ENCODE data around the gene PRKCE.
"Not testable (repeated sequence)": the region's sequence is repeated elsewhere in the genome, so short reads cannot be mapped to it uniquely, and the experiment has no call there.

Gene PRKCE

GRCh38 chr2:45670646-45671045 is 19.2 kb downstream of the PRKCE start:
- DNase-seq, result no peak

- DNase-seq, result no peak
These were observed 20.7 kb downstream of the PRKCE start for GRCh38 chr2:45672138-45672537.

- no peak for DNase-seq
These were observed 22.8 kb downstream of the PRKCE start for GRCh38 chr2:45674035-45674816.

- DNase-seq, result no peak
These were observed 23.9 kb downstream of the PRKCE start for GRCh38 chr2:45675263-45675812.

- no peak for DNase-seq
These were observed 24.6 kb downstream of the PRKCE start for GRCh38 chr2:45676088-45676487.

GRCh38 chr2:45678791-45679348 is 27.4 kb downstream of the PRKCE start:
- no peak for DNase-seq

- no peak for DNase-seq
These were observed 29.0 kb downstream of the PRKCE start for GRCh38 chr2:45680351-45680967.

GRCh38 chr2:45681675-45682074 is 30.2 kb downstream of the PRKCE start:
- no peak for DNase-seq

GRCh38 chr2:45683292-45683691 is 31.8 kb downstream of the PRKCE start:
- no peak for DNase-seq

- DNase-seq, result peak; percentile 28
These were observed 33.3 kb downstream of the PRKCE start for GRCh38 chr2:45684756-45685155.

- DNase-seq, result no peak
These were observed 33.8 kb downstream of the PRKCE start for GRCh38 chr2:45685260-45685659.

GRCh38 chr2:45687964-45688363 is 36.5 kb downstream of the PRKCE start:
- no peak for DNase-seq

GRCh38 chr2:45688479-45689298 is 37.2 kb downstream of the PRKCE start:
- DNase-seq, result no peak

- DNase-seq, result no peak
These were observed 38.8 kb downstream of the PRKCE start for GRCh38 chr2:45690231-45690630.

GRCh38 chr2:45691171-45691999 is 39.9 kb downstream of the PRKCE start:
- DNase-seq, result no peak

GRCh38 chr2:45692566-45692965 is 41.1 kb downstream of the PRKCE start:
- DNase-seq, result no peak

GRCh38 chr2:45695480-45696007 is 44.1 kb downstream of the PRKCE start:
- not testable (repeated sequence) for DNase-seq

GRCh38 chr2:45696708-45697107 is 45.2 kb downstream of the PRKCE start:
- DNase-seq, result no peak

GRCh38 chr2:45697190-45697589 is 45.7 kb downstream of the PRKCE start:
- DNase-seq, result no peak

GRCh38 chr2:45698554-45698953 is 47.1 kb downstream of the PRKCE start:
- no peak for DNase-seq

GRCh38 chr2:45699032-45699658 is 47.7 kb downstream of the PRKCE start:
- no peak for DNase-seq

All from NCI-H2029 treated with DMSO at 0.1 percent for 48 hours (cell line).